Activated T-helper 1 cell treated with Interleukin-2 at 50 U/mL for 16 hours (primary cell): ENCODE results near the gene ATXN3.
"Not testable (repeated sequence)": the region's sequence is repeated elsewhere in the genome, so short reads cannot be mapped to it uniquely, and the experiment has no call there.

ENCODE experiments used
- DNase-seq: peaks from one replicate; pipeline ENCODE4 v3.0.0-alpha.2; 2020; ENCODE audit warnings: low read depth

ATXN3 gene

GRCh38 chr14:92058006-92058917, 48.1 kb downstream of the ATXN3 start:
- no peak for DNase-seq

GRCh38 chr14:92049781-92050180, 56.6 kb downstream of the ATXN3 start:
- no peak for DNase-seq

GRCh38 chr14:92049221-92049620, 57.2 kb downstream of the ATXN3 start:
- not testable (repeated sequence) for DNase-seq

GRCh38 chr14:92045904-92046303, 60.5 kb downstream of the ATXN3 start:
- DNase-seq, result not testable (repeated sequence)

GRCh38 chr14:92041766-92042165, 64.6 kb downstream of the ATXN3 start:
- not testable (repeated sequence) for DNase-seq

- DNase-seq, result no peak
Observed at GRCh38 chr14:92041203-92041602, 65.2 kb downstream of the ATXN3 start.

GRCh38 chr14:92040431-92041051, 65.8 kb downstream of the ATXN3 start:
- no peak for DNase-seq

GRCh38 chr14:92039719-92040430, 66.5 kb downstream of the ATXN3 start, which contains the start of gene TRIP11:
TSS of gene TRIP11 (minus strand) at chr14:92040059. CDS start at chr14:92039685, 374 bp downstream.
- DNase-seq, result peak; percentile 94

- no peak for DNase-seq
Observed at GRCh38 chr14:92039063-92039718, 67.2 kb downstream of the ATXN3 start.

GRCh38 chr14:92037989-92038388, 68.4 kb downstream of the ATXN3 start:
- DNase-seq, result no peak

GRCh38 chr14:92035890-92036289, 70.5 kb downstream of the ATXN3 start:
- DNase-seq, result no peak

GRCh38 chr14:92033906-92034687, 72.3 kb downstream of the ATXN3 start:
- DNase-seq, result no peak

GRCh38 chr14:92033433-92033832, 72.9 kb downstream of the ATXN3 start:
- DNase-seq, result no peak

GRCh38 chr14:92026548-92027190, 79.7 kb downstream of the ATXN3 start:
- no peak for DNase-seq

- DNase-seq, result no peak
Observed at GRCh38 chr14:92022036-92022435, 84.3 kb downstream of the ATXN3 start.

GRCh38 chr14:92021523-92021922, 84.9 kb downstream of the ATXN3 start:
- DNase-seq, result no peak

GRCh38 chr14:92014040-92014439, 92.3 kb downstream of the ATXN3 start:
- no peak for DNase-seq

- no peak for DNase-seq
Observed at GRCh38 chr14:92012121-92012748, 94.1 kb downstream of the ATXN3 start.

- DNase-seq, result no peak
Observed at GRCh38 chr14:92010644-92011043, 95.7 kb downstream of the ATXN3 start.

GRCh38 chr14:92009604-92010003, 96.8 kb downstream of the ATXN3 start:
- no peak for DNase-seq
